ENCODE measurements around the gene VPS11. TPM values are rescaled to one million over a fixed set of nuclear protein-coding genes. Genes with fewer than 3 reads are reported as not detected.
"Not testable (repeated sequence)": the region's sequence is repeated elsewhere in the genome, so short reads cannot be mapped to it uniquely, and the experiment has no call there.

Gene VPS11
- total RNA-seq, 1 donor from 2014 or later, result 8.7 TPM

DNA sequence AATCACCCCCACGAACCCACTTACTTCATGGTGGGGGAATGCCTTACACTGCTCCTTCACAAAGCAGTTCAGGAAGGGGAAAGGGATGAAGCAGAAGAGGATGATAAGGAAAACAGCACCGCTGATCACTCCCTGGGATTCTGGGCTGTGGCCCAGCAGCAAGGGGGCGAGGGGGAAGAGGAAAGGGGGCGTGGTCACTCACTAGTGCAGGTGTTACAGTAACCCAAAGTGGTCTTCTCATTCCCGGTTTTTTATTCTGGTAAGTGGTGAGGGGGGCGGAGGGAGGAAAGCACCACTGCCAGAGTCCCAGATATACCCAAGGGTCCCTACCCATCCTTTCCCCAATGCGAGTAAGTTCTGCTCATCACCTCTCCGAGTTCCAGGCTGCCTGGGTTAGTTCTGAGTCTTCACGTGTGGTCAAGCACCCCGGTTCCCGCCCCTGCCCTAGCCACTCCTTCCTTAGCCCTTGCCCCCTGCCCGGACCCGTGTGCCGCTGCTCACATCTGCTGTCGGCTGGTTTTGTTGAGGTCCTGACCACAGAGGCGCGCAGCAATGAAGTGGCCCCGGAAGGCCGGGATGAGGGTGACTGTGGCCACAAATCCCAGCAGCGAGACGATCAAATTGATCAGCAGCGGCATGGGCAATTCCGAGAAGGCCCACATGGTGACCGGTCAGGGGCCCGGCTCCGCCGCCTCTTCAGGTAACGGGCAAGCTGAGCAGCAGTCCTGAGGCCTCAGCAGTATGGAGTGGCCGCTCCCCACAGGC, 33.6 kb downstream of the VPS11 start:
- DNase-seq (ENCODE audit: low spot score), result peak; percentile 56
- ATAC-seq, result peak; percentile 35

DNA sequence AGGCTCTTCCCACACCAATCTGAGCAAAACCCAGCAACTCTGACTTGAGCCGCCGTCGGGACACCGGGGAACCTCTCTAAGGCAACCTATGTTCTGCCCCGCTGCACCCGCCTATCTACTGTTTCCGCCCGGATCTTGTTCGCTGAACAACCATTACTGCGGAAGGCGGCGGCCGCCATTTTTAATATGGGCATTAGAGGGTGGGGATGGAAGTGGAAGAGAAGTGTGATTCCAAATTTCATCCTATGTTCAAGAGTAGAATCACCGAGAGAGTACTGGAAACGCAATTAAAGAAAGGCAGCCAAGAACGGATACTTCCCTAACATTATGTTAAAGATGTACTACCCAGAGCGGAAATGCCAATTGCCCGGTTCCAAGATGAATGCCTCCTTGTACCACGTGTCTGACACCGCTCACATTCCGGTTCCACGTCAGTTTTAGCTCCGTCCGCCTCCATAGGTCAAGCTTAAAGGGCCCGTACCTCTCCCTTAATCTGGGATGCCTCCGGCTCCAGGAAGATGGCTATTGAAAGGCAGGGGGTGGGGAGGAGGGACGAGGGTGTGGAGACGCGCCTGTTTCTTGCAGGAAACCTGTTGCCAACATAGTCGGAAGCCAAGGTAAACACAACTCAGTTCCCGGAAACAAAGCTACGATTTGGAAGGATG, 34.3 kb downstream of the VPS11 start, which contains the start of gene DPAGT1:
Gene DPAGT1, minus strand, starts transcription at position 95 of the 665 bp plus-strand sequence. CDS start 198 bp downstream, outside the sequence.
- peak; percentile 89 for ATAC-seq
- DNase-seq (ENCODE audit: low spot score), result peak; percentile 90

DNA sequence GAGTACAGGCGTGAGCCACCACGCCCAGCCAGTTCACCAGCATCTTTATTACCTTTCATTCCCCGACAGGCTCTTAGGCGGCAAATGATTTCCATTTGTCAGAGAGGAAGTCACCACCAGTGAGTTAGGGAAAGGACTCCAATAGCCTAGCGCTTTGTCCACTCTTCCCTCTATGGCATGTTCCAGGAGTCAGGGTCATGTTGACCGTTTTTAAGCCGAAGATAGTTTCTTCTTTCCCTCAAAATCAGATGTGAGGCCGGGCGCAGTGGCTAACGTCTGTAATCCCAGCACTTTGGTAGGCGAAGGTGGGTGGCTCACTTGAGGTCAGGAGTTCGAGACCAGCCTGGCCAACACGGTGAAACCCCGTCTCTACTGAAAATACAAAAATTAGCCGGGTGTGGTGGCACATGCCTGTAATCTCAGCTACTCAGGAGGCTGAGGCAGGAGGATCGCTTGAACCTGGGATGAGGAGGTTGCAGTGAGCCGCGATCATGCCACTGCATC, 35.6 kb downstream of the VPS11 start:
- DNase-seq (ENCODE audit: low spot score); ATAC-seq: not testable (repeated sequence)

DNA sequence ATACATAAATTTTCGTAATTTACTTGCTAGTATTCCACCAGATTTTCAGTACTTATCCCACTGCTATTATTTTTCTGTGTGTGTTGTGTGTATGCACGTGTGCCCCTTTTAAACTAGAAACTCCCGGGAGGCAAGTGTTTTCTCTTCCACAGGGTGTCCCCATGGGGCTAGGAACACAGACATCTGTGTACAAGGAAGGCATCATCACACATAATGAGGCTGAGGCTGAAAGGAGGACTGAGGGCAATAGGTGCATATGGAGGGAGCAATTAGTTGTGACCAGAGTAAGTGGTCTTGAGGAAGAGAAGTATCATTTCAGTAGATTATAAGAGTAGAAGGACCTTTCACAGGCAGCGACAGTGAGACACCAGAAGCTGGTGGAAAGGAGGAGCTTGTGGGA, 36.2 kb downstream of the VPS11 start:
- DNase-seq (ENCODE audit: low spot score), result no peak
- no peak for ATAC-seq

DNA sequence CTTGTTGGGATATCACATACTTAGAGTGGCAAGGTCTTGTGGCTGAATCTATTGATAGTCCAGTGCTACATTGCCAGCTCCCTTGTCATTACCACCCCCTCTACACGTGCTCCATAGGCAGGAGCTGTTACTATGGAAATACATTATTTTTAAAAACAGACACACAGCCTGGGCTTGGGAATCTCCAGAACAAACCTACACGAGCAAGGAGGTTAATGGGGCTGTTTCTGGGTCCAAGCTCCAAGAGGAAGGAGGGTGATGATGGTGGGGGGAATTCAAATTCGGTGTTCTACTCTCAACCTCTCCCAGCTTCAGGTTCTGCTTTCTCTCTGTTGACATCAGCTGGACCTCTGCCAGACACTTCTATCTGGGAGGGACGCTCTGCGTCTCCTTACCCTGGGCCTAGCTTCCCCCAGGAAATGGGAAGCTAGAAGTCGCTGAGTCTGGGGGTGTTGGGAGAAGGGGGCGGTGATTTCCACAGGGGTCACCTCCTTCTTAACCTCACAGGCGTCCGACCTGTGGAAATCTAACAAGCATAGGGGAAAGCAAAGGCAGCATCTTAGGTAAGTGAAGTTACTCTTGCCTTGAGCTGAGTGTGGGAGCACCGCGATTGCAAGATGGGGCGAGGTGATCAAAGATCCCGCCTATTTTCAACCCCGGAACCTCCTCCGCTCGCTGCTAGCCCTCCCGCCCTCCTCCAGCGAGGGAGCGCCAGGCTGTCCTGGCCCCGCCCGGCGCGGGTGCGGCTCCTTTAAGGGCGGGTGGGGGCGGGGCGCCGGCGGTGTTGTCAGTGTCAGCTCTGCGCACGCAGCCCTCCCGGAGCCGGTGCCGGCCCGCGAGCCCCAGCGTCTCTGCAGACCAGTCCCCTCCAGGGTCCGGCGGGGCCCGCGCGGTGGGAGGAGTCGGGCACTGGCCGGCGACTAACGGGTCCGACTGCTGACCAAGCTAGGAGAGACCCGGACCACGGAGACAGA, 39.2 kb downstream of the VPS11 start, which contains the start of gene C2CD2L:
Gene C2CD2L, plus strand, starts transcription at position 781 of the 974 bp plus-strand sequence. CDS start 398 bp downstream, outside the sequence.
- DNase-seq (ENCODE audit: low spot score) (peak; percentile 89), ATAC-seq (peak; percentile 88)

DNA sequence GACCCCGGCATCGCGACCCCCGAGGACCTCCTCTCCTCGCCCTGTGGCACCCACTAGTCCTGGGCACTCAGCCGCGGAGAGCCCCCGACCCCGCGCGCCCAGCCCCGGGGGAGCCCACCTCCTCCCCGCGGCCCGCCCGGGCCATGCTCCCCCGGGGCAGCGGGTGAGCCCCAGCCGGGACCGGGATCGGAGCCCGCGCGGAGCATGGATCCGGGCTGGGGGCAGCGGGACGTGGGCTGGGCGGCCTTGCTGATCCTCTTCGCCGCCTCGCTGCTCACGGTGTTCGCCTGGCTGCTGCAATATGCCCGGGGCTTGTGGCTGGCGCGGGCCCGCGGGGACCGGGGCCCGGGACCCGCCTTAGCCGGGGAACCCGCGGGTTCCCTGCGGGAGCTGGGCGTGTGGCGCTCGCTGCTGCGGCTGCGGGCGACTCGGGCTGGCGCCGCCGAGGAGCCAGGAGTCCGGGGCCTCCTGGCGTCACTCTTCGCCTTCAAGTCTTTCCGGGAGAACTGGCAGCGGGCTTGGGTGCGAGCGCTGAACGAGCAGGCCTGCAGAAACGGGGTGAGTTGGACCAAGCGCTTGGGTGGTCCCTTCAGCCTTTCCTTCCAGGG, 40.0 kb downstream of the VPS11 start:
- peak; percentile 32 for ATAC-seq
- DNase-seq (ENCODE audit: low spot score), result no peak

DNA sequence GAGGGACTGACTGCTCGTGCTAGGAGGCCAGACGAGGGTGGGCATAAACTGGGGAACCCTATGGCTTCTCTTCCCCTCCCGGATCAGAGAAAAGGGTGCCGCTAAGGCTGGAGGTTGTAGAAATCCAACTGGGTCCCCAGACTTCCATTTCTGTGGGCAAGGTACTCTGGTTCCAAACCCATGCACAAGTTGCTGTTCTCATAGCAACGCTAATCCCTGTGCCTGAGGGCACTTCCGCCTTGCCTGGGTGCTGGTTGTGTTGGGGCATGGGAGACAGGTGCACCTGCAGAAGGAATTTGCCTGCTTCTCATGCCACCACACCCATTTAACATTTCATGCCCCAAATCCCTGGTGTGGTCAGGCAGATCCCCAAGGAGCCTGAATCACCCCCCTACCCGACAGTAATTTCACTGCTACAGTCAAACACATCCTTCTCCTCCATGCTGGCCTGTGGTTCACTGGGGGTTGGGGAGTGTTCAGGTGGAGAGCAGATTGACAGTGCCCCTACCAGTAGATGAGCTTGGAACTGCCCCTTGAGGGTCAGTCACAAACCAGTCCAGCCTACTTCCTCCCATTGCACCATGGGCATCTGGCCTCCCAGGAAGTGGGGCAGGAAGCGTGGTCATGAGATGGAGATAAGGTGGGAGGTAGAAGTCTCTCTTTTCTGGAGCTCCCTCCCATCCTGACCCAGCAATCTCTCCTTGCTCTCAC, 40.7 kb downstream of the VPS11 start:
- peak; percentile 44 for ATAC-seq
- DNase-seq (ENCODE audit: low spot score), result no peak

DNA sequence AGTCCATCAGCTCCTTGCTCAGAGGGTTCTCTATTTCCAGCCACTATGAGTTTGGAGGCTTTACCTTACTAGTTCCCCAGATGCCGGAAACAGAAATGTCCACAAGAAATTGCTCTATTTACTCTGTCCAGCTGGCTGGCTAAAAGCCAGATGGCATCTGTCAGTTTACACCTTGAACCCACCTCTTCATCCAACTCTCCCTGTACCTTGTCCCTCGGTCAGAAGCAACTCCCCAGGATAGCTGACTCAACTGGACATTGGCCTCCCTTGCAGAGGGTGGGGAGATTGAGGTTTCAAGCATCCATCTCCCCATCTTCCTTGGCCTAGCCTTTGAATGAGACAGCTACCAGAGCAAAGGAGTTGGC, 41.2 kb downstream of the VPS11 start:
- DNase-seq (ENCODE audit: low spot score) (peak; percentile 83), ATAC-seq (peak; percentile 58)

DNA sequence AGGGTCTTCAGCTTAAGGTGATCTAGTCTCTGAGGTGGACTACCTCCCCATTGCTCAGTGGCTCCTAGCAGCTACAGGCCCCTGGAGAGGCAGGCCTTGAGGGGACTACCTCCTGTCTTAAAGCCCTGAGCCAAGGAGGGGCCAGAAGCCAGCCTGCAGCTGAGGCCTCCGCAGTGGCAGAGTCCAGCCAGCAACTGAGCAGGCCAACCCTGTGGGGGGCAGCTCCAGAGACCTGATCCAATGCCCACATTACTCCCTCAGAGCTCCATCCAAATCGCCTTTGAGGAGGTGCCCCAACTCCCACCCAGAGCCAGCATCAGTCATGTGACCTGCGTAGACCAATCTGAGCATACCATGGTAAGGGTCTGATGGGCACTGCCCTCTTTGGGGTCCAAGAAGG, 42.2 kb downstream of the VPS11 start:
- ATAC-seq, result no peak
- DNase-seq (ENCODE audit: low spot score), result no peak

DNA sequence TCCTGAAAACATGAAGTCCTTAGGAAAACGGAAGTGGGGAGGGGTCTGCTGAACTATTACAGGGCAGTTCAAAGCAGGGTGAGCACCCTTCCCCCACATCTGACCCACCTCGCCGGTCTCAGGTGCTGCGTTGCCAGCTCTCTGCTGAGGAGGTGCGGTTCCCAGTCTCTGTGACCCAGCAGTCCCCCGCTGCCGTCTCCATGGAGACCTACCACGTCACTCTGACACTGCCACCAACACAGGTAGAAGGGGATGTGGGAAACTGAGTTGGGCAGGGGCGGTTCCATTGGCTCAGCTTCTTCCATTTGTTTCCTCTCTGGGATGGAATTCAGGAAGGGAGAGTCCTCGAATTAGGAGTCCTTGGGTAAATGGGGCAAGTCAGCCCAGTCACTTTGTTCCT, 42.8 kb downstream of the VPS11 start:
- DNase-seq (ENCODE audit: low spot score), result no peak
- no peak for ATAC-seq

DNA sequence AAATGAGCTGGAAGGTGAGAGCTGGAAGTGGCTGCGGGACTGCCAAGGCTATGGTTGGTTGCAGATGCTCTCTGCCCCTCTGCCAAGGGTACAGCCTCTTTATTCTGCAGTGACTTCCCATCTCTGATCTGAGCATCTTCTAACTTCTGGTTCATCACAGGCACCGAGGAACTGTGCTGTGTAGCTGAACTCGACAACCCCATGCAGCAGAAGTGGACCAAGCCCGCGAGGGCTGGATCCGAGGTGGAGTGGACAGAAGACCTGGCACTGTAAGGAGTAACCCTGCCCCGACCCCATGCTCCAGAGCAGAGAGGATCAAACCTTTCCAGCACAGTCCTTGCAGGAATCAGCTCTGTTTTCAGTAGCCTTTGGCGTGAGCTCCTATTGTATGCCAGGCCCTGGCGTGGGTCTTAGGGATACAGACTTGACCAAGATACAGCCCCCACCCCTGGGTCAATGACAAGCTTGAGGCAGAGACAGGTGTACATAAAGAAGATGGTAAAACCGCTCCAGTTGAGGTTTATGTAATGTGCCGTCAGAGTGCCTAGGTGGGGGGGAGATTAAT, 43.8 kb downstream of the VPS11 start:
- ATAC-seq (no peak), DNase-seq (ENCODE audit: low spot score) (no peak)

DNA sequence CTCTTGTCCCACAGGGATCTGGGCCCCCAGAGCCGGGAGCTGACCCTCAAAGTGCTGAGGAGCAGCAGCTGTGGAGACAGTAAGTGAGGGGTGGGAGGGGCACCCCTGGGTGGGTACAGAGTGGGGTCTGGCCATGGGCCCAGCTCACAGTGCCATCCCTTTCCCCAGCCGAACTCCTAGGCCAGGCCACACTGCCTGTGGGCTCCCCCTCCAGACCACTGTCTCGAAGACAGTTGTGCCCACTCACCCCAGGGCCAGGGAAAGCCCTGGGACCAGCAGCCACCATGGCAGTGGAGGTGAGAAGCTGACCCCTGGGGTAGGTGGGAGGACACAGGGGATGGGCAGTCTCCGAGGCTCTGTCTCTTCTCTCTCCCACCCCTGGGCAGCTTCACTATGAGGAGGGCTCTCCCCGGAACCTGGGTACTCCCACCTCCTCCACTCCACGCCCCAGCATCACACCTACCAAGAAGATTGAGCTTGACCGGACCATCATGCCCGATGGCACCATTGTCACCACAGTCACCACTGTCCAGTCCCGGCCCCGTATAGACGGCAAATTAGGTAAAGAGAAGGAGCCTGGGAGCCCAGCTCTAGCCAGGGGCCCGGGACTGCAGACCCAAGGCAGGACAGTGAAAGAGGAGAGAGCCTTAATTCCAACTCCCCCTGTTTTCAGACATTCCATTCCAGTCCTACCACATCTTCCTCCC, 44.8 kb downstream of the VPS11 start:
- ATAC-seq (no peak), DNase-seq (ENCODE audit: low spot score) (no peak)

DNA sequence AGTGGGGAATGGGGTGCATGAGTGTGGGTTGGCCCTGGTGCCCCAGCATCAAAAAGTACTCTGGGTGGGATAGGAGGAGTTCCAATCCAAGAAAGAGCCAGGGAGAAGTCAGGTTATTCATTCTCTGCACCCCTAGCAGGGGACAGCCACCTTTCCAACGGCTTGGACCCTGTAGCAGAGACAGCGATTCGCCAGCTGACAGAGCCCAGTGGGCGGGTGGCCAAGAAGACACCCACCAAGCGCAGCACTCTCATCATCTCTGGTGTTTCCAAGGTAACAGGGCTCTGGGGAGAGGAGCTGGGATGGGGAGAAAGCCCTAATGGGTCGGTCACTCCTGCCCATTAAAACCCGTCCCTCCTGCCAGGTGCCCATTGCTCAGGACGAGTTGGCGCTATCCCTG, 46.1 kb downstream of the VPS11 start:
- DNase-seq (ENCODE audit: low spot score) (no peak), ATAC-seq (no peak)

DNA sequence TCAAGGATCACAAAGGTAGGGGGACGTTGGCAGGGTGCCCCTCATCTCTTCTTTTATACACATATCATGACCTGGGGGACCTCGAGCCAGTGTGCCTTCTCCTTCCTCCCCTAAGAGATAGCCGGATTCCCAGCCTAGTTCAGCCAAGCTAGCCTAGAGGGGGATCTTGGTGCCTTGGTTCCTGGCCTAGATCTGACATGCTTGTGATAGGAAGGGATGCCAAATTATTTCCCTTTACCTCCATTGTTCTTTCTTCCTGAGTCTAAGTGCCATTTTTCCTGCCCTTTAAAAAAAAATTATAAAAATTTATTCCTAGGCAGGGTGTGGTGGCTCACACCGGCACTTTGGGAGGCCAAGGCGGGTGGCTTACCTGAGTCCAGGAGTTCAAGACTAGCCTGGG, 46.7 kb downstream of the VPS11 start:
- no peak for ATAC-seq
- DNase-seq (ENCODE audit: low spot score), result no peak

DNA sequence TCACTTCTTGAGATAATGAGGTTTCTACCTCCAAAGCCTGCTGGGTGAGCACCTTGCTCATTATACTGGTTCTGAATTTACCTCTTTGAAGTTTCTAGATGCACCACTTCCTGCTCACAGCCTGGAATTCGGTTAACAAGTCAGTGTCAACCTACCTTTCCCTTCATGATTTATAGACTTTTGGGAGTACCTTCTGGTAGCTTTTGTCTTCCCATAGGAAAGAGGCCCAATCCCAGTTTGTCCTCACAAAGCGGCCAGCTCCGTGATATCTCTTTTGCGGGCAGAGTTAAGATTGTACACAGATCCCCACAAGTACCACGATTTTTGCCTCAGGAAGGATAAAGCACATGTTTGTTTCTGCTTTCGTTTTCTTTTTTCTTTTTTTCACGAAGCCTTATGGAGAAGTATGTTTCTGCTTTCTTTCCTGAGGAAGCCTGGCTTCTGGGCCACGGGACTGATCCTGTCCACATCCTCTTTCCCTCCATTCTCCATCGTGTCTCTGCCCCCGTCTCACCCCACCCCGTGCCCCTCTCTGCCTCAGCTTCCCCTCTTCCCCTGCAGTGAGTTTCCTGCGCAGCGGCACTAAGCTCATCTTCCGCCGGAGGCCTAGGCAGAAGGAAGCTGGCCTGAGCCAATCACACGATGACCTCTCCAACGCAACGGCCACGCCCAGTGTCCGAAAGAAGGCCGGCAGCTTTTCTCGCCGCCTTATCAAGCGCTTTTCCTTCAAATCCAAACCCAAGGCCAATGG, 48.0 kb downstream of the VPS11 start:
- DNase-seq (ENCODE audit: low spot score) (no peak), ATAC-seq (peak; percentile 64)

DNA sequence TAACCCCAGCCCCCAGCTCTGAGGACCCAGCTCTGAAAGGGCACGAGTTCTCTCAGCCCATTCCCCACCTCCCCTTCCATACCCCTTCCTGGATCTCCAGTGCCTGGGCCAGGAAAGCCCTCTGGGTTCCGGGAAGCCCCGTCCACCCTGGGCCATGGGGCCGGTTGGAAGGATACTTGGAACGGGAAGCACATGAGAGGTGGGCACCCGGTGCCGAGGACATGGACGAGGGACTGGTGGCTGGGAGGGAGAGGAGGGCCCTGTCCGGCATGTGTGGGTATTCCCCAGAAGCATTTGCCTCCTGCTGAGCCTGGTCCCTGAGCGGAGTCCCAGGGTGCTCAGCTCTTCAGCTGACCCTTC, 48.6 kb downstream of the VPS11 start:
- ATAC-seq (no peak), DNase-seq (ENCODE audit: low spot score) (no peak)

DNA sequence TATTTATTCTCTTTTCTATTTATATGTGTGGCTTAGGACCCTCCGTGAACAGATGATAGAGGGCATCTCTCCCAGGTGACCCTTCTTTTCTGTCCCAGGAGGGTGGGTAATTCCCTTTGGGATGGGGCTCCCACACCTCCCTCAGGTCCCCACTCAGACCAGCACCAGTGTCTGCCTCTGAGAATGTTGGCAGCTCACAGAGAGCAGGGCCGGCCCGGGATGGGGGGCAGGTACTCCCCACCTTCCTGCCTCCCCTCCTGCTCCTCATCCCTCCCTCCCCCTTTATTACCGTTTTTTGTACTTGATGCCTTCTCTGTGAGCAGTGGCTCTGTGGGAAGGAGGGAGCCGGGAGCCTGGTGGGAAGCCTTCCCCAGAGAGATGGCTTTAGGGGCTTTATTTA, 49.0 kb downstream of the VPS11 start:
- ATAC-seq (no peak), DNase-seq (ENCODE audit: low spot score) (no peak)

DNA sequence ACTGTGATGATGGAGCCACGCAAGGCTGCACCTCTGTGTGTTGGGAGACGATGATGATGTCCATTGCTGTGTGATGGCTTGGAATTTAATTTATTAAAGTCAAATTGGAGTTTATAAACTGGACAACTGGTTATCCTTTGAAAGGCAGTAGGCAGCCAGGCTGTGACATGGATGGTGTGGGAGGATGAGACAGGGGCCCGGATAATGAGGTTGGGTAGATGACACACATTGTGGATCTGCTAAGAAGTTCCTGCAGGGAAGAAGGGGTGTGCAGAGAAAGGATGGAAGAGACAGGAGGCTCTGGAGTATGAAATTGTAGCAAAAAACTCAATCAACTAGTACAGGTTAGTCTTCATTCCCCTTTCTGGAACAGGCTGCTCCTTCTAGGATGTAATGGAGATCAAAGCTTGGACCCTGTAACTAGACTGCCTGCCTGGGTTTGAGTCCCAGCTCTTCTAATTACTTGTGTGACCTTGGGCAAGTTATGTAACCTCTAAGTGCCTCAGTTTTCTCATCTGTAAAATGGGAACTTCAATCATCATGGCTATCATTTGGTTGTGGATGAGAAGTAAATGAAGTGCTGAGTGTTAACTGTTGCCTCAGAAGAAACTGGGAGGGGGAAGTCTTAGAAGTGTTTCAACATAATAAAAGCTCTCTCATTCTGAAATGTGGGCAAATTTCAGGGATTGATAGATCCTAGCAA, 49.5 kb downstream of the VPS11 start:
- ATAC-seq, result no peak
- no peak for DNase-seq (ENCODE audit: low spot score)

All from left lobe of liver (tissue), 2 donors.